Caco-2 (cell line): Measurements from ENCODE around the gene PRPF38A. TPM values are rescaled to one million over a fixed set of nuclear protein-coding genes. Genes with fewer than 3 reads are reported as not detected.

ENCODE experiments used
- BruUV-seq: library from RNA; stranded (reverse); fragments of 400-500 nt; replicated peaks from 2 replicates; lab custom pipeline; 2021; lab: Mats Ljungman, UMichigan
- CTCF ChIA-PET: fragments of 300-600 bp; sonication (Branson Sonifier 250); formaldehyde crosslinking; loops from one replicate; lab custom pipeline; 2022; ENCODE audit warnings: antibody characterized with exemption; lab: Charles Lee
- POLR2A ChIA-PET: fragments of 300-600 bp; sonication (Branson Sonifier 250); formaldehyde crosslinking; loops from one replicate; lab custom pipeline; 2022; ENCODE audit warnings: antibody characterized with exemption; lab: Charles Lee
- DNase-seq, 2 experiments: peaks; one replicate each; pipeline versions ENCODE4 v3.0.0 to v3.0.0-alpha.2; 2020 to 2022
- H3K27me3 ChIP-seq: replicated peaks from 2 replicates; pipeline ENCODE4 v1.6.0; 2011; ENCODE audit warnings: low read length; ENCODE audit not compliant: control insufficient read depth, insufficient read depth
- H3K36me3 ChIP-seq: 2 replicates; pipeline ENCODE4 v1.5.1; 2011; ENCODE audit warnings: low read length; ENCODE audit not compliant: control insufficient read depth, insufficient read depth
- H3K4me1 ChIP-seq: fragments of 250-450 bp; sonication (Bioruptor Pico); 2 replicates; pipeline ENCODE4 v1.5.1; 2020; ENCODE audit warnings: mild to moderate bottlenecking
- H3K4me3 ChIP-seq: 2 replicates; pipeline ENCODE4 v1.5.1; 2011; ENCODE audit warnings: low read depth, mild to moderate bottlenecking, control low read depth, low read length
- H3K9me3 ChIP-seq: fragments of 250-450 bp; sonication (Bioruptor Pico); 2 replicates; pipeline ENCODE4 v1.5.1; 2020; ENCODE audit warnings: mild to moderate bottlenecking, moderate library complexity
- H3K27ac Mint-ChIP-seq: one replicate; pipeline ENCODE4 v1.8.0; 2022; ENCODE audit warnings: mixed read lengths; ENCODE audit not compliant: unreplicated experiment
- H3K27me3 Mint-ChIP-seq: one replicate; pipeline ENCODE4 v1.8.0; 2022; ENCODE audit warnings: mixed read lengths; ENCODE audit not compliant: insufficient read depth, unreplicated experiment
- H3K36me3 Mint-ChIP-seq: one replicate; pipeline ENCODE4 v1.8.0; 2022; ENCODE audit warnings: mild to moderate bottlenecking, mixed read lengths; ENCODE audit not compliant: insufficient read depth, unreplicated experiment
- H3K4me1 Mint-ChIP-seq: one replicate; pipeline ENCODE4 v1.8.0; 2022; ENCODE audit warnings: low read depth, mixed read lengths; ENCODE audit not compliant: unreplicated experiment
- H3K4me3 Mint-ChIP-seq: one replicate; pipeline ENCODE4 v1.8.0; 2022; ENCODE audit warnings: mild to moderate bottlenecking, moderate library complexity, mixed read lengths; ENCODE audit not compliant: unreplicated experiment
- H3K9me3 Mint-ChIP-seq: one replicate; pipeline ENCODE4 v1.8.0; 2022; ENCODE audit warnings: mixed read lengths; ENCODE audit not compliant: unreplicated experiment
- intact Hi-C: fragments of 100-400 bp; cut with micrococcal nuclease; formaldehyde crosslinking; loops from one replicate; pipeline ENCODE4 v1.10.0; 2022; ENCODE audit not compliant: unreplicated experiment
- total RNA-seq: library from RNA; stranded (reverse); gene quantifications from 2 replicates; pipeline ENCODE4 v1.2.3, GENCODE V29; 2022
- TF ChIP-seq, protein P1 (sequence below), 2 experiments: fragments of 200-600 bp in 1 of 2; IDR thresholded peaks; 1 replicate in 1 of 2; 2 replicates in 1 of 2; pipeline versions ENCODE4 v1.5.1 to v1.8.0; 2011 to 2022; ENCODE audit warnings: antibody characterized with exemption in 1 of 2, control low read depth in 1 of 2, inconsistent platforms in 1 of 2, low read depth in 1 of 2, low read length in 1 of 2, mild to moderate bottlenecking in 1 of 2, moderate library complexity in 1 of 2; ENCODE audit not compliant: insufficient read depth in 1 of 2, severe bottlenecking in 1 of 2, unreplicated experiment in 1 of 2

PRPF38A gene
- total RNA-seq, 1 experiment from 2014 or later = 43.1 TPM

DNA sequence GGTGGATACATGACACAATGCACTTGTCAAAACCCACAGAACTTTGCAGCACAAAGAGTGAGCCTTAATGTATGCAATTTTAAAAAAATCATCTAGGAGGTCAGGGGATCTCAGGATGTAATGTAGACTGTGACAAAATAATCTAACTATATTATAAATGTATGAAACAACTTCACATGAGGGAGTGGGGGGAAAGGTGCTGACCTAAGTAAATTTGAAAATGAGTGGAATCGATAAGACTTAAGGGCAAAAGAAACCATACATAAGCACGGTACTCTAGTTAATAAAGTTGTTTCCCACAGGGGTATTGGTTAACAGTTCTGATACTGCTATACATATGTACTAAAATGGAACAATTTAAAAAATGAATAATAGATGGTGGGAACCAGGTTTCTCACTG lies 64.7 kb downstream of the PRPF38A start:
- Mint-ChIP-seq H3K4me3 (no peak overlapping the region), H3K4me1 (peaks cover 6% of the 10 kb centered on the region), H3K9me3 (no peaks in the 10 kb centered on the region), H3K27ac (no peak overlapping the region), H3K27me3 (no peaks in the 10 kb centered on the region), H3K36me3 (peaks cover 6% of the 10 kb centered on the region)
- Histone ChIP-seq H3K27me3 (no peaks in the 10 kb centered on the region), H3K36me3 (no peaks in the 10 kb centered on the region), H3K4me1 (no peaks in the 10 kb centered on the region; the same call in 1 of the 2 replicates), H3K9me3 (no peaks in the 10 kb centered on the region), H3K4me3 (no peak overlapping the region)
- BruUV-seq = no TSS peak
- ChIA-PET CTCF (no interaction called here), POLR2A (no interaction called here)
- TF ChIP-seq, protein P1, sequence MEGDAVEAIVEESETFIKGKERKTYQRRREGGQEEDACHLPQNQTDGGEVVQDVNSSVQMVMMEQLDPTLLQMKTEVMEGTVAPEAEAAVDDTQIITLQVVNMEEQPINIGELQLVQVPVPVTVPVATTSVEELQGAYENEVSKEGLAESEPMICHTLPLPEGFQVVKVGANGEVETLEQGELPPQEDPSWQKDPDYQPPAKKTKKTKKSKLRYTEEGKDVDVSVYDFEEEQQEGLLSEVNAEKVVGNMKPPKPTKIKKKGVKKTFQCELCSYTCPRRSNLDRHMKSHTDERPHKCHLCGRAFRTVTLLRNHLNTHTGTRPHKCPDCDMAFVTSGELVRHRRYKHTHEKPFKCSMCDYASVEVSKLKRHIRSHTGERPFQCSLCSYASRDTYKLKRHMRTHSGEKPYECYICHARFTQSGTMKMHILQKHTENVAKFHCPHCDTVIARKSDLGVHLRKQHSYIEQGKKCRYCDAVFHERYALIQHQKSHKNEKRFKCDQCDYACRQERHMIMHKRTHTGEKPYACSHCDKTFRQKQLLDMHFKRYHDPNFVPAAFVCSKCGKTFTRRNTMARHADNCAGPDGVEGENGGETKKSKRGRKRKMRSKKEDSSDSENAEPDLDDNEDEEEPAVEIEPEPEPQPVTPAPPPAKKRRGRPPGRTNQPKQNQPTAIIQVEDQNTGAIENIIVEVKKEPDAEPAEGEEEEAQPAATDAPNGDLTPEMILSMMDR (IDR thresholded peaks at IDR 0.05; ENCODE audit: insufficient read depth in 1 of 2, low read depth in 1 of 2, low read length in 1 of 2, severe bottlenecking in 1 of 2, unreplicated experiment in 1 of 2) = no peak
- DNase-seq = no peak
- intact Hi-C loops = no loop called here

Other genes with a start within 250 kb of the PRPF38A start
- gene CC2D1B, start 38.4 kb upstream of the PRPF38A start, total RNA-seq = 31.1 and 32.4 TPM in 2 replicates
- gene ORC1, start 179 bp upstream of the PRPF38A start, total RNA-seq = 12.1 and 14.0 TPM in 2 replicates
- gene TUT4, start 148.5 kb downstream of the PRPF38A start, total RNA-seq = 54.9 and 57.6 TPM in 2 replicates
- 19.4 and 21.7 TPM in 2 replicates for gene GPX7, start 197.8 kb downstream of the PRPF38A start, total RNA-seq
- gene SHISAL2A, start 228.6 kb downstream of the PRPF38A start, total RNA-seq = 3.2 and 3.7 TPM in 2 replicates